Ovary (tissue), 3 donors: ENCODE data around the gene MBD3L2B.

ENCODE experiments used
- POLR2A ChIP-seq: fragments of 450-650 bp; IDR thresholded peaks from one replicate; pipeline ENCODE4 v1.6.1; 2017; ENCODE audit warnings: antibody characterized with exemption, mild to moderate bottlenecking, moderate library complexity
- TF ChIP-seq, protein P1 (sequence below), 3 donors: fragments of 450-650 bp in 2 of 3; fragments of 200-600 bp in 1 of 3; IDR thresholded peaks; one replicate each; pipeline versions ENCODE4 v1.5.1 to v1.8.0; 2016 to 2022; ENCODE audit warnings: antibody characterized with exemption in 3 of 3, mild to moderate bottlenecking in 1 of 3
- donor health status: DM: no; HTN: no; CAD: no.

DNA sequence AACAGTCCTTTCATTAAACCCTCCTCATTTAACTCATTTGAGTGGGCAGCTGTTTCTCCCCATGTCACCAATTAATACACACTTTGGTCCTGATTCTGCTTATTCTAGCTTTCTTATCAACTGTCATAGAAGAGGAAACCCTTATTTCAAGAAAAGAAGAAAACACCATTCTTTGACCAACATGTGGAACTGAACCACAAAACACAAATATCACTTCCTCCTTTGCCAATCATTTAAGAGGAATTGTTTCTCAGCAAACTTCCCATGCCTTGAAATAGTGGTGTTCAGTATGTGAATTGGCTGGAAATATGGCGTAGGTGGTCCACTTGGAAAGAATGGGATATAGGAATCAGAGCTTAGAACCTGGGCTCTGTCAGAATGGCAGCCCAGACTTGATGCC lies 20.4 kb downstream of the MBD3L2B start:
- no peak for TF ChIP-seq POLR2A
- TF ChIP-seq, protein P1, sequence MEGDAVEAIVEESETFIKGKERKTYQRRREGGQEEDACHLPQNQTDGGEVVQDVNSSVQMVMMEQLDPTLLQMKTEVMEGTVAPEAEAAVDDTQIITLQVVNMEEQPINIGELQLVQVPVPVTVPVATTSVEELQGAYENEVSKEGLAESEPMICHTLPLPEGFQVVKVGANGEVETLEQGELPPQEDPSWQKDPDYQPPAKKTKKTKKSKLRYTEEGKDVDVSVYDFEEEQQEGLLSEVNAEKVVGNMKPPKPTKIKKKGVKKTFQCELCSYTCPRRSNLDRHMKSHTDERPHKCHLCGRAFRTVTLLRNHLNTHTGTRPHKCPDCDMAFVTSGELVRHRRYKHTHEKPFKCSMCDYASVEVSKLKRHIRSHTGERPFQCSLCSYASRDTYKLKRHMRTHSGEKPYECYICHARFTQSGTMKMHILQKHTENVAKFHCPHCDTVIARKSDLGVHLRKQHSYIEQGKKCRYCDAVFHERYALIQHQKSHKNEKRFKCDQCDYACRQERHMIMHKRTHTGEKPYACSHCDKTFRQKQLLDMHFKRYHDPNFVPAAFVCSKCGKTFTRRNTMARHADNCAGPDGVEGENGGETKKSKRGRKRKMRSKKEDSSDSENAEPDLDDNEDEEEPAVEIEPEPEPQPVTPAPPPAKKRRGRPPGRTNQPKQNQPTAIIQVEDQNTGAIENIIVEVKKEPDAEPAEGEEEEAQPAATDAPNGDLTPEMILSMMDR (IDR thresholded peaks at IDR 0.05), result no peak
